ENCODE data around the gene SAXO1. TPM values are rescaled to one million over a fixed set of nuclear protein-coding genes. Genes with fewer than 3 reads are reported as not detected.

SAXO1 gene
- total RNA-seq, 1 experiment from 2014 or later = not detected

GRCh38 chr9:19036611-19037010, 3.6 kb upstream of the SAXO1 start:
- BruUV-seq (replicated peaks) = no TSS peak
- H3K36me3 Mint-ChIP-seq (ENCODE audit: insufficient read depth, unreplicated experiment) = no peaks in the 10 kb centered on the region
- H3K4me1 Mint-ChIP-seq (ENCODE audit: low read depth, unreplicated experiment) = no peaks in the 10 kb centered on the region
- TF ChIP-seq CTCF (IDR thresholded peaks at IDR 0.05; ENCODE audit: unreplicated experiment) = no peak
- H3K27ac Mint-ChIP-seq (ENCODE audit: unreplicated experiment) = no peak overlapping the region
- no peaks in the 10 kb centered on the region for H3K27me3 Mint-ChIP-seq (ENCODE audit: unreplicated experiment)
- H3K4me3 Mint-ChIP-seq (ENCODE audit: low read depth, unreplicated experiment) = no peak overlapping the region
- DNase-seq = no peak
- H3K9me3 Mint-ChIP-seq (ENCODE audit: low read depth, unreplicated experiment) = peaks cover 3% of the 10 kb centered on the region
- CTCF ChIA-PET = no interaction called here
- intact Hi-C loops (cut with micrococcal nuclease; ENCODE audit: unreplicated experiment) = no loop called here

- Mint-ChIP-seq H3K27me3 (ENCODE audit: unreplicated experiment) (peaks cover 15% of the 10 kb centered on the region), H3K4me3 (ENCODE audit: low read depth, unreplicated experiment) (no peak overlapping the region), H3K9me3 (ENCODE audit: low read depth, unreplicated experiment) (no peaks in the 10 kb centered on the region), H3K27ac (ENCODE audit: unreplicated experiment) (no peak overlapping the region), H3K4me1 (ENCODE audit: low read depth, unreplicated experiment) (no peaks in the 10 kb centered on the region), H3K36me3 (ENCODE audit: insufficient read depth, unreplicated experiment) (no peaks in the 10 kb centered on the region)
- BruUV-seq (replicated peaks) = no TSS peak
- TF ChIP-seq CTCF (IDR thresholded peaks at IDR 0.05; ENCODE audit: unreplicated experiment) = no peak
- intact Hi-C loops (cut with micrococcal nuclease; ENCODE audit: unreplicated experiment) = no loop called here
- DNase-seq = no peak
- CTCF ChIA-PET = no interaction called here
Observed at GRCh38 chr9:19032406-19032805, 603 bp downstream of the SAXO1 start.

- intact Hi-C loops (cut with micrococcal nuclease; ENCODE audit: unreplicated experiment) = no loop called here
Observed at GRCh38 chr9:19030899-19031298, 2.1 kb downstream of the SAXO1 start.

GRCh38 chr9:19028835-19029451, 4.1 kb downstream of the SAXO1 start:
- intact Hi-C loops (cut with micrococcal nuclease; ENCODE audit: unreplicated experiment) = loop anchor here (5.0 kb wide), 2 partner anchors 1217 to 1497 kb away; no protein-coding TSS in a partner anchor
- no peaks in the 10 kb centered on the region for H3K4me1 Mint-ChIP-seq (ENCODE audit: low read depth, unreplicated experiment)
- CTCF ChIA-PET = no interaction called here
- H3K27ac Mint-ChIP-seq (ENCODE audit: unreplicated experiment) = no peak overlapping the region
- H3K4me3 Mint-ChIP-seq (ENCODE audit: low read depth, unreplicated experiment) = no peak overlapping the region
- BruUV-seq (replicated peaks) = no TSS peak
- DNase-seq = peak; percentile 42
- peaks cover 15% of the 10 kb centered on the region for H3K27me3 Mint-ChIP-seq (ENCODE audit: unreplicated experiment)
- H3K9me3 Mint-ChIP-seq (ENCODE audit: low read depth, unreplicated experiment) = no peaks in the 10 kb centered on the region
- H3K36me3 Mint-ChIP-seq (ENCODE audit: insufficient read depth, unreplicated experiment) = no peaks in the 10 kb centered on the region
- TF ChIP-seq CTCF (IDR thresholded peaks at IDR 0.05; ENCODE audit: unreplicated experiment) = peak; percentile 40

More at GRCh38 chr9:19030899-19031298, 2.1 kb downstream of the SAXO1 start:
- Mint-ChIP-seq H3K36me3 (ENCODE audit: insufficient read depth, unreplicated experiment) (no peaks in the 10 kb centered on the region), H3K27ac (ENCODE audit: unreplicated experiment) (no peak overlapping the region), H3K9me3 (ENCODE audit: low read depth, unreplicated experiment) (no peaks in the 10 kb centered on the region), H3K4me3 (ENCODE audit: low read depth, unreplicated experiment) (no peak overlapping the region), H3K4me1 (ENCODE audit: low read depth, unreplicated experiment) (no peaks in the 10 kb centered on the region), H3K27me3 (ENCODE audit: unreplicated experiment) (peaks cover 15% of the 10 kb centered on the region)
- BruUV-seq (replicated peaks) = no TSS peak
- no peak for TF ChIP-seq CTCF (IDR thresholded peaks at IDR 0.05; ENCODE audit: unreplicated experiment)
- no peak for DNase-seq
- CTCF ChIA-PET = no interaction called here

Data from Calu3 (cell line).